Suppressor macrophage treated with lipopolysaccharide for 1 hour (primary cell): ENCODE results near the gene MYL10.

Experiments used
- DNase-seq, 3 donors: peaks; one replicate each; pipeline ENCODE4 v3.0.0-alpha.2; 2020 to 2022

Gene MYL10

GRCh38 chr7:101595246-101595645 is 33.9 kb downstream of the MYL10 start:
- no peak for DNase-seq

DNA sequence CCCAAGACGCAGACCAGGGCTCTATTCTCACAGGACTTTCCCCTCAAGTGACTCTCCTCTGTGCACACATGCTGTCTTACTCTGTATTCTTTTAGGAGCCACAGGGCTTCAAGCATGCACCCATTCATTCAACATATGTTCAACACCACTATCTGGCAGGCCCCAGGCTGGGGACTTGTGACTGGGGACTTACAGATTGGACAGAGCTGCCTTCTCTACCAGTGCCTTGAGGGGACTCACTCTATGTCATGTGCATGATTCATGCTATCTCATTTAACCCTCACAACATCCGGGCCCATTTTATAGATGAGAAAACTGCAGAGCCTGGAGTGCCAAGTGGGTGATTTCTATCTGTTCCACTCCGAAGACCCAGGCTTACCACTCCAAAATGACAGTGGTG is 34.3 kb downstream of the MYL10 start:
- DNase-seq, result no peak

DNA sequence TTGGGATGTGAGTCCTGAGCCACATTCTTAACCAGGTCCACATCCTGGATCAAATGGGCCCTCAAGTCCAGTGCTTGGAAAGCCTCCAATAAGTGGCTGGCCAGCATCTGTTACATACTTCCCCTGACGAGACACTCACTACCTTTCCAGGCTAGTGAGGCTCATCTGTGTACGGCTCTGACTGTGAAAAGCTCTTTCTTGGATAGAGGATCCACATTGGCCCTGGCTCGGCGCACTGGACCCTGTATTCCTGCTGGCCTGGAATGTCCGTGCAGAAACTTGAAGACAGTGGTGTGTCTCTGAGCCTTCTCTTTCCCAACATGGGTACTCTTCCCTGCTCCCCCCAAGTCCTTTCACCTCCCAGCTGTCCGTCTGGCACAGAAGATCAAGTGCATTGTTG is 35.5 kb downstream of the MYL10 start:
- DNase-seq, result no peak

GRCh38 chr7:101591504-101591903 is 37.6 kb downstream of the MYL10 start:
- DNase-seq, result no peak

DNA sequence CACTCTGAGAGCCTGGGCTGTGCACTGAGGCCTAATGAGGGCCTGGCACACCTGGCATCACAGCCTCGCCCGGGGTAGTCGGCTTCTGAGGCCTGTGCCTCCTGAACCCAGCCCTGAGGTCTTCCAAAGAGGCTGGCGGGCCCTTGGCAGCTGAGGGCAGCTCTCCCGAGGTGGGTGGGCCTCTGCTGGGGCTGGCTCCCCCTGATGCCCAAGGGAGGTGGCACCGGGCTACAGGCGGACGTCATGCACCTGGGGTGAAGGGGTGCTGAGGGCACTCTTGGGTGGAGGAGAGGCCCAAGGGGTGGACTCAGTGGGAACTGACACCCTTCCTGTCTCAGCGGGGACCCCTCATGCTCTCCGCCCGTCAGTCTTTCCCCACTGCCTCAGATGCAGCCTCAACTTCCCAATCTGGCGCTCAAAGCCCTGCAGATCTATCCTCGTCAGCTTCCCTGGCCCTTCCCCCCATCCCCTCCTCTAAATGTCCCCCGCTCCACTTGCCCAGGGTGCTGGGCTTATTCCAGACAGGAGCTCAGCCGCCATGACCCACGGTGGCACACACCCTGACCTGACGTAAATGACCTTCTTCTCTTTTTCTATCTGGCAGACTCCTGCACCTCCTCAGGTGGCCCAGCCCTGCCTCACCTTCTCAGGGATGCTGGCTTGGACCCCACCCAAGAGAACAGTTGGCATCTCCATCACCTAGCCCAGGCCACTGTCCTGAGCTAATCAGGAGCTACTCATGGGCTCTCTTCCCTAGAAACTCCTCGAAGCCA is 38.2 kb downstream of the MYL10 start:
- no peak for DNase-seq

DNA sequence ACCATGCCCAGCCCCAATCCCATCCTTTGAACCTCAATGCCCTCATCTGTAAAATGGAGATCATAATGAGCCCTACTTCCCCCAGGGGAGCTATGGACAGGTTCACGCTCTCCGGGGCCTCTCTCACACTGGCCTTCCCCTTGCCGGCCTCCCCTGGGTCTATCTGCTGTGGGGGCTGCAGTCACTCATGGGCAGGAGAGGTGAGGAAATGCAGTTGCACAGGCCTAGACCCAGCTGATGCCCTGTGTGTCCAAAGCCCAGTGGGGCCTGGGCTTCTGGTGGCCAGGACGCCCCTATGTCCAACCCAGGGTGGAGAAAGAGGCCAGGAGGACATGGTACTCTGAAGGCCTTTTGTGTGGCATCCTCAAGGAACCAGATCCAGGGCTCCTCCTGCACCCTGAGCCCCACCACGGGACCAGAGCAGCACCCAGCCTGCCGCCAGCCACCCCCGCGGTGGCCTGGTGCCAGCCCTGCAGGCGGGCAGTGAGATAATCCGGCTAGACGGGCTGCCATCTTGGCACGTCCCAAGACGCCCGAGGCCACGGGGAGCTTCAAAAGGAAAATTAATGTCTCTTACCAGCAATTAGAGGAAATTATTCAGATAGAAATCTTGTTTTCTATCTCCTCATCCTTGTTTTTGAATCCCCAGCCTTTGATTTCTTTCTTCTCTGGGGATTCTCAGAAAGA is 39.0 kb downstream of the MYL10 start:
- DNase-seq, result no peak

DNA sequence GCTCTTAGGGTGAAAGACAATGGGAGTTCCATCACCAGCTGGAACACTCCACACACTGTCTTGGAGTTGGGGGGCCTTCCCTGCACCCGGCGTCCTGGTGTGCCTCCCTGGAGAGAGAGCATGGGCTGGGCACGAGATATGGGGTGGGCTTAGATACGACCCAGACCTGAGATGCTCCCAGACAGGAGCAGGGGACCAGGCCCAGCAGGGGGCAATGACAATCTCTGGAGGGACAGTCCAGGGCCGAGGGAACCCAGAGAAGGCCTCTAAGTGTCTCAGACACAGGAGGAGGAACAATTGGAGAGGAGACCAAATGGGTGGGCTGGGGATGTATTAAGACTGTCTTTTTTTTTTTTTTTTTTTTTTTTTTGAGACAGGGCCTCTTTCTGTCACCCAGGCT is 40.0 kb downstream of the MYL10 start:
- DNase-seq, result no peak

GRCh38 chr7:101588131-101588935 is 40.8 kb downstream of the MYL10 start:
- no peak for DNase-seq

- DNase-seq, result no peak
These were observed 42.0 kb downstream of the MYL10 start for GRCh38 chr7:101586906-101587677.

GRCh38 chr7:101586078-101586905 is 42.8 kb downstream of the MYL10 start:
- no peak for DNase-seq

DNA sequence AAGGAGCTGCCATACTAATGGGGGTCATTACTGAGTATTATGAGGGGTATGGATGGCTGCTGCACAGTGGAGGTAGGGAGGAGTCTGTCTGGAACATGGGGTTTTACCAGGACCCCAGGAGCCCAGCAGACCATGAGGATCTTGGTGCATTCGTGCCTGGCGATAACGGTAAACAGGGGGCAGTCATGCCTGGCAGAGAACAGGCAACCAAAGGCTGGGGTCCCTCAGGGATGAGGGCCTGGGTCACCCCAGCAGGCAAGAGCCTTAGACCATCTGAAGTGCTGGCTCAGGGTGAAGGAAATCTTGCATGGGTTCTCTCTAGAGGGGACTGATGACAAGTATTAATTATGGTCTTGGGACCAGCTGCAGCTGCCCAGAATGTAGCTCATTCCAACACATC is 46.1 kb downstream of the MYL10 start:
- DNase-seq, result no peak

- DNase-seq, result no peak
These were observed 47.2 kb downstream of the MYL10 start for GRCh38 chr7:101581891-101582290.

DNA sequence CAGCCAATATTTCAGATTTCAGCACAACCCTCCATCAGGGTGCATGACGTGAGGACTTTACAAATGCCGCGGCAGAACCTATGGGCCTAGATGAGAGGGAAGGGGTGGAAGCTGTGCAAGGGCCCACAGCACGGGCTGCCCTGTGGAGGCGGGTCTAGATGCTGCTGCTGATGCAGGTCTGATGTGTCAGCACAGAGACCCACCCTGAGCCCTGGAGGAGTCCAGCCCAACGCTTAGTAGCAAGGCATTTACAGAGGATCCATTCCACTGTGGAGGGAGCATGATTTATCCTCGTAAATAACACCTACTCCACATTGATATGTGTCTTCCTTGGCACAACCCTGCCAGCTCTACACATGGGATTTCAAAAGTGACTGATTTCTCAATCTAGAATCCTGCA is 48.5 kb downstream of the MYL10 start:
- no peak for DNase-seq

- DNase-seq, result no peak
These were observed 50.5 kb downstream of the MYL10 start for GRCh38 chr7:101578552-101578951.

DNA sequence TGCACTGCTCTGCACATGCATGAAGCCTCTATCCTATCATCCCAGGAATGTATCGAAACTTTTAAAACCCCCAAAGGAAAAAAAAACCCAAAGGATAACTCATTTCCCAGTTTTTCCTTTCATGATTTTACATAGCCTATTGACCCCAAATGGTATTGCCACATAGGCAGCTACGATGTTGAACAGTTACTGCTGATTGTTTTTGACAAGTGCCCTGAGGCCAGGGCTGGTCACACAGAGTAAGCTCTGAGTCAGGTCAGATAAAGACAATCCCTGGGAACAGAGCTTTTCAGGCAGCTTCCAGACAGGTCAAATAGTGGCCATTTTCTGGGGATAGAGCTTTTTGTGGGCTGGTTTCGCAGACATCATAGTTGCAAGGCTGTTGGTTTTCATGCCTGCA is 52.1 kb downstream of the MYL10 start:
- no peak for DNase-seq

- DNase-seq, result peak in 1 of 3 donors; percentile 22
These were observed 53.4 kb downstream of the MYL10 start for GRCh38 chr7:101575721-101576120.

GRCh38 chr7:101575168-101575567 is 53.9 kb downstream of the MYL10 start:
- no peak for DNase-seq

- no peak for DNase-seq
These were observed 56.9 kb downstream of the MYL10 start for GRCh38 chr7:101572156-101572555.

- no peak for DNase-seq
These were observed 61.9 kb downstream of the MYL10 start for GRCh38 chr7:101567230-101567629.

- DNase-seq, result no peak
These were observed 63.4 kb downstream of the MYL10 start for GRCh38 chr7:101565601-101566209.

- DNase-seq, result peak in 2 of 3 donors; percentile 15 to 33
These were observed 64.3 kb downstream of the MYL10 start for GRCh38 chr7:101564778-101565211.
